Psoas muscle (tissue), 8 donors: Measurements from ENCODE around the gene AKAP6. TPM values are rescaled to one million over a fixed set of nuclear protein-coding genes. Genes with fewer than 3 reads are reported as not detected.

ENCODE experiments used
- ATAC-seq, 4 donors: fragments of 200-7000 bp; cut with Tn5 transposase; one replicate each; pipeline ENCODE4 v1.9.1; 2020; ENCODE audit warnings: moderate library complexity in 3 of 4, mild to moderate bottlenecking in 2 of 4
- DNase-seq, 2 donors: peaks; one replicate each; pipeline ENCODE4 v3.0.0-alpha.2; 2020
- H3K27ac ChIP-seq: fragments of 200-600 bp; one replicate; pipeline ENCODE4 v1.8.0; 2022
- H3K27me3 ChIP-seq, 3 donors: fragments of 200-600 bp in 1 of 3; one replicate each; pipeline versions ENCODE4 v1.6.1 to v1.8.0; 2013 to 2022; ENCODE audit warnings: low read length in 2 of 3, mild to moderate bottlenecking in 2 of 3, moderate library complexity in 1 of 3; ENCODE audit not compliant: insufficient read depth in 3 of 3
- H3K36me3 ChIP-seq, 2 donors: fragments of 200-600 bp in 1 of 2; one replicate each; pipeline versions ENCODE4 v1.6.1 to v1.8.0; 2013 to 2022; ENCODE audit warnings: low read depth in 1 of 2, mild to moderate bottlenecking in 1 of 2, moderate library complexity in 1 of 2; ENCODE audit not compliant: insufficient read depth in 1 of 2
- H3K4me1 ChIP-seq: fragments of 200-600 bp; one replicate; pipeline ENCODE4 v1.8.0; 2022
- H3K4me3 ChIP-seq: fragments of 200-600 bp; one replicate; pipeline ENCODE4 v1.8.0; 2022; ENCODE audit warnings: mild to moderate bottlenecking
- H3K9me3 ChIP-seq: fragments of 200-600 bp; one replicate; pipeline ENCODE4 v1.8.0; 2022
- WGBS, 3 donors: extraction: QIAGEN DNeasy Blood & Tissue Kit; methylation state at CpG; one replicate each; pipeline versions ENCODE4 v1.1.6 to v1.1.7; 2013; 5-methylcytosine and 5-hydroxymethylcytosine counted together
- intact Hi-C, 2 donors: fragments of 100-400 bp; cut with DNase I; formaldehyde crosslinking; loops; one replicate each; pipeline versions ENCODE4 v1.11.0 to v1.14.2; 2022
- polyA plus RNA-seq, 3 donors: library from polyadenylated mRNA; stranded (reverse); fragments of 200-250 nt; gene quantifications; one replicate each; pipeline ENCODE4 v1.2.3, GENCODE V29; 2013
- total RNA-seq, 4 donors: library from RNA; stranded (reverse); fragmentation: NEBNext Ultra II Directional in 2 of 4; extraction: Animal tissue kit (Norgen Biotek cat#: 25700) in 2 of 4; gene quantifications; one replicate each; pipeline versions ENCODE4 v1.2.1 to v1.2.4, GENCODE V29; 2021 to 2023
- TF ChIP-seq, protein P1 (sequence below): fragments of 200-600 bp; IDR thresholded peaks from one replicate; pipeline ENCODE4 v1.8.0; 2022; ENCODE audit warnings: antibody characterized with exemption
- donor health status: healthy with polysubstance abuse.
- donor health status: DM: no; HTN: no; CAD: no; lungs with moderate emphysema.
- donor health status: Bipolar disorder and iron deficiency.
- donor health status: healthy.
- donor health status: DM: yes; HTN: yes; CAD: no.
- donor health status: DM: no; HTN: no; CAD: no.
- donor health status: DM: no; HTN: no; CAD: no.
- donor health status: DM: yes; HTN: yes; CAD: no.

The AKAP6 gene
- total and polyA plus RNA-seq, 7 donors = 9.1 to 173 (median 113) TPM

DNA sequence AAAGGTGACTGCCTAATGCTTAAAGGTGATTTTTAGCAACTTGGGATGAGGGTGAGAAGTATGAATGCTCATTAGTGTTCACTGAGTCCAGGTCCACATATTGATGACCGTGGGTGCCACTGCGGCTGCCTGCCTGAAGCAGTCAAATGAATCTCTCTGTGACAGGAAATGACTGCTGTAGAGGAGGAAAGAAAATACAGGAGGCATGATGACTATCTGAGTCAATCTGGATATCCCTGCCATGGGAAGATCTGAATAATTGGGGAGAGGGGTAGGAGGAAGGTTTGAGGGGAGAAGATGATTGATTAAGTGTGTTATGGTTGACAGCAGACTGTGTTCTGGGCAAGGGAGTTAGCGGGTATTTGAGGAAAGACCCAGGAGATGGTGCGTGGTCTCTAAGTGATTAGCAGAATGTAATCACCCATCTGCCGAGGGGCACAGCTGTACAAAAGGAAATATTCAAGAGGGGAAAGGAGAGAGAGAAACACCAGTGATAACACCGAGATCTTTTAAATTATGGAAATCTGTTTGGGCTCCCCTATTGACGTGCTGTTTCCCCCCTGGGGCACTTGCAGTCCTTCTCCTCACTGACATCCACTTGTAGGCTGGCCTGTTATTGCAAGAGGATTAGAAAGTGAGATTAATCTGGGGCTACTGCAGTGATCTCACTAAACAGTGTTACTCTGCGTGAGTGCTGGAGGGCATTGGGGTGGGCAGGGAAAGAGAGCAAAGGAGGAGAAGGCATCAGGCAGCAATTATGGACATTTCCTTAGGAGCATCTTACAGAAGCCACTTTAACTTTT is 97.7 kb downstream of the AKAP6 start:
- 75 to 86% (median 84%) methylated on average over 8 of the region's 8 CpGs for WGBS, 3 donors

DNA sequence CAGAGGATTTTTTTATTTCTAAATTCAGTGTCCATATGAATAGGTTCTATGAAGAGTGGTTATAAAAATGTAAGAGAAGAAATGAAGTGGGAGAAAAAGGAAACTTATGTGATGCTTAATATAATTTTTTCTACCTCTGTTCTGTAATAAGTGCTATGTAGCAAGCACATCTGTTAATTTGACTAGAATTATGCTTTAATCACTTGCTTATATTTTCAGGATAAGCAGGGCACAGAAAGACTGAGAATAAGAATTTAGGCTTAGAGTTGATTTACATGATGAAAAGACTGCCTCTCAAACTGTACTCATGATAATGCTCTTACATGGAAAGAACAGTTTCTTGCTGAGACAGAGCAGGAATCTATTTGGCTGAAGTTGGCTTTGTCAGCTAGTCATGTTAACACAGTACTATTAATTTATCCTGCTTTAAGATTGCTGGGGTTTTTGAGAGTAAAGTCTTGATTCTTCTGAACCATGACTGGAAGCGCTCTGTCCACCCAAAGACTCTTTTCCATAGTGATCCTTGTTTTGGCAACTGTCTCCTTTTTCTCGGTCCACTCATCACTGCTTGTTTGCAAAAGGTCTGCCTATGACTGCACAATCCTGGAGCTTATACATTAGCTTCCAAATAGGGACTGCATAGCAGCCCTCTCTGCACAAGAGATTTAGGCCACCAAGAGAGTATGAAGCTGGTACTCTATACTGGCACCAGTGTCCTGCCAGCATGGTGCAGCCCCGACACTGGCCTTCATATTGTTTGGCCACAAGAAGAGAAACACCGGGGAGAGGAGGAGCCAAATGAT is 98.8 kb downstream of the AKAP6 start:
- DNase-seq (no peak), ATAC-seq (no peak)
- no peaks in the 10 kb centered on the region for H3K9me3 ChIP-seq
- H3K36me3 ChIP-seq = no peaks in the 10 kb centered on the region
- no peak overlapping the region for H3K4me3 ChIP-seq
- TF ChIP-seq, protein P1, sequence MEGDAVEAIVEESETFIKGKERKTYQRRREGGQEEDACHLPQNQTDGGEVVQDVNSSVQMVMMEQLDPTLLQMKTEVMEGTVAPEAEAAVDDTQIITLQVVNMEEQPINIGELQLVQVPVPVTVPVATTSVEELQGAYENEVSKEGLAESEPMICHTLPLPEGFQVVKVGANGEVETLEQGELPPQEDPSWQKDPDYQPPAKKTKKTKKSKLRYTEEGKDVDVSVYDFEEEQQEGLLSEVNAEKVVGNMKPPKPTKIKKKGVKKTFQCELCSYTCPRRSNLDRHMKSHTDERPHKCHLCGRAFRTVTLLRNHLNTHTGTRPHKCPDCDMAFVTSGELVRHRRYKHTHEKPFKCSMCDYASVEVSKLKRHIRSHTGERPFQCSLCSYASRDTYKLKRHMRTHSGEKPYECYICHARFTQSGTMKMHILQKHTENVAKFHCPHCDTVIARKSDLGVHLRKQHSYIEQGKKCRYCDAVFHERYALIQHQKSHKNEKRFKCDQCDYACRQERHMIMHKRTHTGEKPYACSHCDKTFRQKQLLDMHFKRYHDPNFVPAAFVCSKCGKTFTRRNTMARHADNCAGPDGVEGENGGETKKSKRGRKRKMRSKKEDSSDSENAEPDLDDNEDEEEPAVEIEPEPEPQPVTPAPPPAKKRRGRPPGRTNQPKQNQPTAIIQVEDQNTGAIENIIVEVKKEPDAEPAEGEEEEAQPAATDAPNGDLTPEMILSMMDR = no peak
- no peak overlapping the region for H3K27ac ChIP-seq
- intact Hi-C loops = no loop called here
- 59 to 66% (median 61%) methylated on average over 4 of the region's 4 CpGs for WGBS, 3 donors
- no peaks in the 10 kb centered on the region for H3K4me1 ChIP-seq
- no peaks in the 10 kb centered on the region for H3K27me3 ChIP-seq

More for the DNA sequence above, 97.7 kb downstream of the AKAP6 start:
- H3K27me3 ChIP-seq = no peaks in the 10 kb centered on the region
- no peaks in the 10 kb centered on the region for H3K9me3 ChIP-seq
- no peaks in the 10 kb centered on the region for H3K36me3 ChIP-seq
- no peak overlapping the region for H3K4me3 ChIP-seq
- no peaks in the 10 kb centered on the region for H3K4me1 ChIP-seq
- ATAC-seq (no peak), DNase-seq (no peak)
- H3K27ac ChIP-seq = no peak overlapping the region
- TF ChIP-seq, protein P1 = no peak
- intact Hi-C loops = no loop called here

DNA sequence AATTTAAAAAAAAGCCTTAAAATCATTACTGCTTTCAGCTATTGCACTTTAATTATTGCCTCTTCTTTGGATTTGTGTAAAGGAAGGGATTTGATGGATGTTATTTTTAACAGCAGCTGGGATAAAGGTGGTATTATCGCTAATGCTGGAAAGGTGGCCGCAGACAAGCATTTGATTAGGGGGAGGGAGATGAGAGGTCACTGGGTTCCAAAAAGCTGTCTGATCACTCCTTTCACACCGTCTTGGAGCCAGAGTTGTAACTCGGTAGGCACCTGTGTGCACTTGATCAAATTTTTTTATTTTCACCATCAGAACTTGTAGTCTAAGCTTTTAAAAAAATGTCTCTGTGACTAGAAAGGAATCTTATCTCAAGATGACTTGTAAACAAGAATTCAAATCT is 99.8 kb downstream of the AKAP6 start:
- Histone ChIP-seq H3K9me3 (no peaks in the 10 kb centered on the region), H3K4me3 (no peak overlapping the region), H3K27me3 (no peaks in the 10 kb centered on the region), H3K36me3 (peaks cover 0 to 3% of the 10 kb centered on the region in 2 donors), H3K4me1 (no peaks in the 10 kb centered on the region), H3K27ac (no peak overlapping the region)
- DNase-seq = no peak
- no peak for ATAC-seq
- intact Hi-C loops = no loop called here
- TF ChIP-seq, protein P1 = no peak
- 64 to 73% (median 72%) methylated on average over 4 of the region's 4 CpGs for WGBS, 3 donors

DNA sequence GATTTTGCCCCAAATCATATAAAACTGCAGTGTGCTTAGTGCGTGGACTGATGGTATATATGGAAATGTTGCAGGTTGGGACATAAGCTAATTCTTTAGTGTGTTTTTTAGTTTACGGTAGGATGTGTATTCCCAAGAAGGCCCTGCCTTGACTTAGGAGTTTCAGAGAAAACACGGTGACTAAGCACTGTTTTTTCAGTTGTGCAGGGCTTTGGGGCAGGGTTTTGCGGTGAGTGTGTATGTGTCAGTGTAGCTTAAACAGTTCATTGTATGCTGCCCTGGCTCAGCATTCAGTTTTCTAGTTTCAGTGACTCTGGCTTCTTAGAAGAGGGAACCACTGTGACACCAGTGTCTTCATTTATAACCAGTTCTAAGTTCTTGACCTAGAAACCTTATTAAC is 101.2 kb downstream of the AKAP6 start:
- DNase-seq (no peak), ATAC-seq (no peak)
- Histone ChIP-seq H3K27ac (no peak overlapping the region), H3K36me3 (peaks cover 0 to 3% of the 10 kb centered on the region in 2 donors), H3K4me1 (no peaks in the 10 kb centered on the region), H3K9me3 (no peaks in the 10 kb centered on the region), H3K4me3 (no peak overlapping the region), H3K27me3 (no peaks in the 10 kb centered on the region)
- WGBS, 3 donors = 93 to 96% (median 94%) methylated on average over 4 of the region's 4 CpGs
- TF ChIP-seq, protein P1 = no peak
- intact Hi-C loops = no loop called here
